Activated CD4-positive, alpha-beta memory T cell treated with anti-CD3 and anti-CD28 coated beads for 36 hours (primary cell): Measurements from ENCODE around the gene TMEM42. TPM values are rescaled to one million over a fixed set of nuclear protein-coding genes. Genes with fewer than 3 reads are reported as not detected.

Experiments
- total RNA-seq, 2 experiments: library from RNA; stranded (reverse); gene quantifications; one replicate each; pipeline ENCODE4 v1.2.3, GENCODE V29; 2021

TMEM42 gene
- total RNA-seq, 2 experiments from 2014 or later, result 13.0 to 13.5 TPM

Other genes with a start within 250 kb of the TMEM42 start
- gene ZNF197, start 236.9 kb upstream of the TMEM42 start, total RNA-seq, result 1 to 10 TPM; 9.1 to 9.9 TPM
- gene ZNF35, start 213.2 kb upstream of the TMEM42 start, total RNA-seq, result 1 to 10 TPM; 3.2 TPM
- gene ZNF502, start 149.3 kb upstream of the TMEM42 start, total RNA-seq, result under 1 TPM; 0.69 to 0.77 TPM
- 1 to 10 TPM; 1.5 to 2.6 TPM for gene ZNF501, start 132.3 kb upstream of the TMEM42 start, total RNA-seq
- 10 to 100 TPM; 32.5 to 38.6 TPM for gene KIAA1143, start 100.3 kb upstream of the TMEM42 start, total RNA-seq
- 10 to 100 TPM; 41.0 to 45.1 TPM for gene KIF15, start 100.1 kb upstream of the TMEM42 start, total RNA-seq
- not detected for gene TGM4, start 12.7 kb downstream of the TMEM42 start, total RNA-seq
- 10 to 100 TPM; 26.9 to 34.8 TPM for gene ZDHHC3, start 114.3 kb downstream of the TMEM42 start, total RNA-seq
- gene EXOSC7, start 114.3 kb downstream of the TMEM42 start, total RNA-seq, result 10 to 100 TPM; 55.7 to 62.2 TPM
- gene CLEC3B, start 164.4 kb downstream of the TMEM42 start, total RNA-seq, result not detected